NT2/D1 (cell line): ENCODE data around the gene FOXO3.

Experiments used
- DNase-seq: peaks from one replicate; pipeline ENCODE4 v3.0.0-alpha.2; 2011; ENCODE audit warnings: low read depth, low spot score
- H3K27me3 ChIP-seq: 2 replicates; pipeline ENCODE4 v1.6.0; 2011; ENCODE audit warnings: mild to moderate bottlenecking; ENCODE audit not compliant: insufficient read length, insufficient read depth
- H3K36me3 ChIP-seq: 2 replicates; pipeline ENCODE4 v1.6.1; 2011; ENCODE audit warnings: mild to moderate bottlenecking, low read length, mixed read lengths; ENCODE audit not compliant: insufficient read depth, insufficient read length
- H3K4me1 ChIP-seq: 2 replicates; pipeline ENCODE4 v1.5.1; 2011; ENCODE audit not compliant: insufficient read depth, insufficient read length
- H3K4me3 ChIP-seq: 2 replicates; pipeline ENCODE4 v1.5.1; 2011; ENCODE audit warnings: low read depth; ENCODE audit not compliant: insufficient read length
- H3K9ac ChIP-seq: 2 replicates; pipeline ENCODE4 v1.6.0; 2011; ENCODE audit warnings: low read depth; ENCODE audit not compliant: insufficient read length
- H3K9me3 ChIP-seq: 2 replicates; pipeline ENCODE4 v1.5.1; 2011; ENCODE audit warnings: mild to moderate bottlenecking, low read length; ENCODE audit not compliant: insufficient read depth
- SUZ12 ChIP-seq: IDR thresholded peaks from 2 replicates; pipeline ENCODE4 v1.6.1; 2011; ENCODE audit not compliant: insufficient read length, insufficient read depth; ENCODE audit errors: extremely low read depth
- YY1 ChIP-seq: IDR thresholded peaks from 2 replicates; pipeline ENCODE4 v1.6.1; 2011; ENCODE audit not compliant: insufficient read length, insufficient read depth
- ZNF274 ChIP-seq: IDR thresholded peaks from 2 replicates; pipeline ENCODE4 v1.6.1; 2011; ENCODE audit warnings: mild to moderate bottlenecking, low read depth, low read length

Gene FOXO3

DNA sequence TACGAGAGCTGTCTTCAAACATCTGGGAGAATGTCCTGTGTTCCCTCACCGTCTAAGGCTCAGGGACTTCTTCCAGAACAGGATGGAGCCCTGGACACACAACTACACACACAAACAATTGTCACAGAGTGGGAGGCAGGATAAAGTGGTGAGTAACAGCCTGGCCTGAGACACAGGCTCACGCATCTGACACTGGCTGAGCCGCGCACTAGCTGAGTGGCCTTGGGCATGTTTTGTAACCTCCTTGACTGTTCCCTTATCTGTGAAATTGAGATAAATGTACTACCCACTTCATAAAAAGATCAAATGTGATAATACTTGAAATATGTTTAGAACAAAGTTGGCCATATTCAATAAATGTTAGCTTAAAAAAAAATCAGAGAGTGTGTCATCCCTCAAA is 155.1 kb downstream of the FOXO3 start:
- H3K4me1 ChIP-seq, result peaks cover 4% of the 10 kb centered on the region
- DNase-seq, result no peak
- no peak overlapping the region for H3K9ac ChIP-seq
- H3K9me3 ChIP-seq, result no peaks in the 10 kb centered on the region
- H3K27me3 ChIP-seq, result no peaks in the 10 kb centered on the region
- TF ChIP-seq ZNF274 (no peak), YY1 (no peak), SUZ12 (no peak)
- no peak overlapping the region for H3K4me3 ChIP-seq
- no peaks in the 10 kb centered on the region for H3K36me3 ChIP-seq

DNA sequence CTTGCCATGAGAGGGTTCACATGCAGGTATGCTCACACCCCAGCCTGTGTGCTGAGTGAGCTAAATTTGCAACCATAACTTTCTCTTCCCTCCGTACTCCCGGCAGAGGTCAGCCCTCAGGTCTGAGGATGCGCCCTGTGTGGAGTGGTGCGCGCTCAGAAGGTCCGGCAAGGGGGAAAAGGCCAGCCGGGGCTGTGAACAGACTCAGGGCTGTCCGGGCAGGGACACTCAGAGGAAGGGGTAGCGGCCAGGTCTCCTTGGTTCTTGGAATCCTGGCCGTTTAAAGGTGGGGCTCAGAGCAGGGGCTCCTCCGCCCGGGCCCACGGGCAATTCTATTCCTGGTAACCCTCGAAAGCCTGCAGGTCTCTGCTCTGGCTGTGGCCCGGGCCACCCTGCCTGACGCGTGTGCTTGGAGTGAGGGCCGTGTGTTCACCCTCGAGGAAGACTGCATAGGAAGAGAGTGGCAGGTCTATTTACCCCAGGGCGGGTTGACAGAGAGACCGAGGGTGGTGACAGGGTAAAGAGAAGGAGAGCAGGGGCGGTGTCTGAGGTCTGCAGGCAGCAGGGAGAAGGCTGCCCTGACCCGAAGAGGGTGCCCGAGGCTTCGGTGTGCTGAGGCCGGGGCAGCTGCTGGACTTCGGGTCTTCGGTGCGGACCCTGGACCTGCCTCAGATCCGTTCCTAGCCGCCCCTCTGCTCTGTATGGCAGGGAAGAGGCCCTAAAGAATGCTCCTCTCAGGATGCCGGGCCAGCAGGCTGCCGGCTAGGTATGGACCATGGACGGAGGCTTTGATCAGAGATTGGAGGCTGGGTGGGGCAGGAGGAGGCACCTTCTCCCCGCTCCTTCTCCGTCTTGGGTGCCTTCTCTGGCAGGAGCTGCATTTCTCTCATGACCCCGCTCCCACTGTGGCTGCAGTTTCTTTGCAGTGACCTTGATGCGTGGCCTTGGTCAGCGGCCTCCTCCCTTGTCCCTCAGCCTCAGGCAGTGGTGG is 156.4 kb downstream of the FOXO3 start:
- Histone ChIP-seq H3K9me3 (no peaks in the 10 kb centered on the region), H3K4me3 (no peak overlapping the region), H3K27me3 (no peaks in the 10 kb centered on the region), H3K9ac (no peak overlapping the region), H3K36me3 (no peaks in the 10 kb centered on the region), H3K4me1 (peaks cover 4% of the 10 kb centered on the region)
- TF ChIP-seq YY1 (no peak), ZNF274 (no peak)
- DNase-seq, result no peak

DNA sequence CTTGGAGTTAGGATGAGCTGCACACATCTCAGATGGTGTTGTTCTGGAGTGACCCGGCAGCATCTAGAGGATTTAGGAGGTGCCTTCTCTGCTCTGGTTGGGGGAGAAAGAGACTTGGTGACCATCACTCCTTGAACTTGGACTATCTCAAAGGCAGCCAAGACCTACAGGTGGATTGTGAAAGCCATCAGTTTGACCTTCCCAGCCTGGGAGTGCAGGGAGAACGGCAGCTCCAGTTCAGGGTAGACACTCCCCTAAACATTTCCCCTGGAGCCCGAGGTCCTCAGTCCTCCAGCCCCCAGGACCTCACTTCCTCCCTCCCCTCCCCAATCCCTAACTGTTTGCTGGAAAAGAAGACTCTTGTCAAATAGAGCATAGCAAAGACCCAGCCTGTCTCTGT is 158.8 kb downstream of the FOXO3 start:
- H3K27me3 ChIP-seq, result no peaks in the 10 kb centered on the region

DNA sequence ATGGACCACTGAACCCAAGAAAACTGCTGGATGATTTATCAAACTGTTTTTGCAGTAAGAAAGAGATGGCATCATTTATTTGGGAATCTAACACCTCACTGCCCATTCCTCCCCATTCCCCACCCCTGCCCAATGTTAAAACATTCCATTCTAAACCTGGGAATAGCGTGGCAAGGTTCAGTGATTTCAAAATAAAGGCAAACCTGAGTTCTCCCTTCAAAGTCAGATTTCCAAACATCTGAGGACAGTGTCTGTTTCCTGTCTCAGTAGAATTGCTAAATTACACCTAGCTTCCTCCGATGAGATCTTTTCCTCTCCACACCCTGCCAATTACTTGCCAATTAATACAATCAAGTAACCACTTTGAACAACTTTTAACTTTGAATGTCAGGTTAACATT is 160.1 kb downstream of the FOXO3 start:
- Histone ChIP-seq H3K4me3 (no peak overlapping the region), H3K9ac (no peak overlapping the region), H3K27me3 (no peaks in the 10 kb centered on the region), H3K9me3 (no peaks in the 10 kb centered on the region), H3K36me3 (no peaks in the 10 kb centered on the region), H3K4me1 (peaks cover 4% of the 10 kb centered on the region)
- DNase-seq, result no peak
- TF ChIP-seq YY1 (no peak), ZNF274 (no peak), SUZ12 (no peak)

More for the DNA sequence above, 158.8 kb downstream of the FOXO3 start:
- Histone ChIP-seq H3K9ac (no peak overlapping the region), H3K9me3 (no peaks in the 10 kb centered on the region), H3K4me3 (no peak overlapping the region), H3K4me1 (peaks cover 4% of the 10 kb centered on the region), H3K36me3 (no peaks in the 10 kb centered on the region)
- TF ChIP-seq SUZ12 (no peak), ZNF274 (no peak), YY1 (no peak)
- no peak for DNase-seq

DNA sequence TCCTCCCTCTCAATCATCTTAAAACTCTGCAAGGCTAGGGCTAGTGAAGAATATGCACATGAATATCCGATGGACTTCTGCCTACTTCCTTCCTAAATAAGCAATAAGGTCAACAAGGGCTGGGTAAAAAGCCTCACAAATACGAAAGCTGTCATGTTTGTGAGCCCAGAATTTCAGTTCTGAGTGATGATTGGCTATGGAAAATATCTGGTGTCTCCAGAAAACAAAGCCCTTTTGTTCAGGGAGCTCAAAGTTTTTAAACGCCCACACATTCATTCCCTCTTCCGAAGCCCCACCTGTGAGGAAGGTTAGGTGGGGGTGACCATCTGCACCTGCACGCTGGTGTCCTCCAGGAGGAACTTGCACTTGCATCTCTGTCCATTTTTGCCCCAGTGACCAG is 160.6 kb downstream of the FOXO3 start:
- Histone ChIP-seq H3K9me3 (no peaks in the 10 kb centered on the region), H3K27me3 (no peaks in the 10 kb centered on the region), H3K36me3 (no peaks in the 10 kb centered on the region), H3K9ac (no peak overlapping the region), H3K4me3 (no peak overlapping the region), H3K4me1 (peaks cover 4% of the 10 kb centered on the region)
- DNase-seq, result no peak
- TF ChIP-seq SUZ12, result no peak
- no peak for TF ChIP-seq ZNF274
- no peak for TF ChIP-seq YY1

DNA sequence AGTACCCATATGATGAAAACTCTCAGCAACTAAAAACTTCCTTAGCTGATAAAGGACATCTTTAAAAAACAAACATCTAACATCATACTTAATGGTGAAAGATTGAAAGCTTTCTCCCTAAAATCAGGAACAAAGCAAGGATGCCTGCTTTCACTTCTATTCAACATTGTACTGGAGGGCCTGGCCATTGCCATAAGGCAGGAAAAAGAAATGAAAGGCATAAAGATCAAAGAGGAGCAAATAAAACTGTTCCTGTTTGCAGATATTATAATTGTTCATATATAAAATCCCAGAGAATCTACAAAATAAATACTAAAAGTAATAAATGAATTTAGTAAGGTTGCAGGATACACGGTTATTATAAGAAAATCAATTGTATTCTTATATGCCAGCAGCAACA is 162.9 kb downstream of the FOXO3 start:
- TF ChIP-seq YY1 (no peak), SUZ12 (no peak), ZNF274 (no peak)
- H3K36me3 ChIP-seq, result no peaks in the 10 kb centered on the region
- no peaks in the 10 kb centered on the region for H3K9me3 ChIP-seq
- no peak overlapping the region for H3K9ac ChIP-seq
- H3K27me3 ChIP-seq, result no peaks in the 10 kb centered on the region
- H3K4me1 ChIP-seq, result no peaks in the 10 kb centered on the region
- DNase-seq, result no peak
- H3K4me3 ChIP-seq, result no peak overlapping the region

- no peaks in the 10 kb centered on the region for H3K27me3 ChIP-seq
- DNase-seq, result no peak
- H3K36me3 ChIP-seq, result no peaks in the 10 kb centered on the region
- H3K4me3 ChIP-seq, result no peak overlapping the region
- H3K4me1 ChIP-seq, result peaks cover under 1% of the 10 kb centered on the region
- H3K9me3 ChIP-seq, result no peaks in the 10 kb centered on the region
- H3K9ac ChIP-seq, result no peak overlapping the region
- no peak for TF ChIP-seq YY1
- no peak for TF ChIP-seq ZNF274
- no peak for TF ChIP-seq SUZ12
Observed at GRCh38 chr6:108726726-108727339, 166.1 kb downstream of the FOXO3 start.
